Common myeloid progenitor, CD34-positive (primary cell): Measurements from ENCODE around the gene LHX2.

Source experiments
- CTCF ChIA-PET: fragments of 350-600 bp; sonication (Branson Sonifier 250); formaldehyde crosslinking; loops from one replicate; lab custom pipeline; 2021; ENCODE audit warnings: antibody characterized with exemption; lab: Charles Lee
- POLR2A ChIA-PET: fragments of 350-600 bp; sonication (Branson Sonifier 250); formaldehyde crosslinking; loops from one replicate; lab custom pipeline; 2021; ENCODE audit warnings: antibody characterized with exemption; lab: Charles Lee
- DNase-seq, 3 donors: peaks; one replicate each; pipeline versions ENCODE4 v3.0.0 to v3.0.0-alpha.2; 2013
- H3K27ac ChIP-seq, 2 experiments: 1 replicate in 1 of 2; 2 replicates in 1 of 2; pipeline ENCODE4 v1.7.0; 2013; ENCODE audit warnings: inconsistent platforms in 2 of 2, low read length in 2 of 2, mild to moderate bottlenecking in 2 of 2, low read depth in 1 of 2, moderate library complexity in 1 of 2; ENCODE audit not compliant: severe bottlenecking in 2 of 2, insufficient read depth in 1 of 2, poor library complexity in 1 of 2
- H3K27me3 ChIP-seq, 5 experiments: replicated peaks in 2 of 5; 1 replicate in 3 of 5; 2 replicates in 2 of 5; pipeline versions ENCODE4 v1.6.1 to v1.7.0; 2013; ENCODE audit warnings: low read length in 4 of 5, mild to moderate bottlenecking in 2 of 5, moderate library complexity in 2 of 5, inconsistent platforms in 1 of 5; ENCODE audit not compliant: insufficient read depth in 5 of 5, control insufficient read depth in 4 of 5
- H3K36me3 ChIP-seq, 4 experiments: 1 replicate in 2 of 4; 2 replicates in 2 of 4; pipeline versions ENCODE4 v1.6.1 to v1.7.0; 2013; ENCODE audit warnings: low read length in 3 of 4, control low read depth in 1 of 4, mild to moderate bottlenecking in 1 of 4; ENCODE audit not compliant: control insufficient read depth in 4 of 4, insufficient read depth in 4 of 4
- H3K4me1 ChIP-seq, 4 experiments: 1 replicate in 3 of 4; 2 replicates in 1 of 4; pipeline versions ENCODE4 v1.6.1 to v1.7.1; 2013; ENCODE audit warnings: low read length in 3 of 4, mild to moderate bottlenecking in 3 of 4, control low read depth in 1 of 4, inconsistent platforms in 1 of 4, moderate library complexity in 1 of 4; ENCODE audit not compliant: control insufficient read depth in 4 of 4, insufficient read depth in 4 of 4; ENCODE audit errors: control extremely low read depth in 1 of 4
- H3K4me3 ChIP-seq, 7 experiments: 1 replicate in 4 of 7; 2 replicates in 3 of 7; pipeline versions ENCODE4 v1.5.1 to v1.7.0; 2013; ENCODE audit warnings: mild to moderate bottlenecking in 7 of 7, low read length in 6 of 7, moderate library complexity in 6 of 7, inconsistent platforms in 2 of 7, low read depth in 2 of 7, control low read depth in 1 of 7; ENCODE audit not compliant: insufficient read depth in 4 of 7, control insufficient read depth in 1 of 7; ENCODE audit errors: extremely low read depth in 1 of 7
- H3K9me3 ChIP-seq, 5 experiments: 1 replicate in 4 of 5; 2 replicates in 1 of 5; pipeline versions ENCODE4 v1.6.1 to v1.7.1; 2013; ENCODE audit warnings: low read length in 4 of 5, mild to moderate bottlenecking in 2 of 5, inconsistent platforms in 1 of 5, low read depth in 1 of 5, moderate library complexity in 1 of 5; ENCODE audit not compliant: control insufficient read depth in 4 of 5, insufficient read depth in 2 of 5; ENCODE audit errors: control extremely low read depth in 1 of 5
- WGBS: methylation state at CpG from one replicate; pipeline ENCODE4 v1.1.5; 2013; ENCODE audit not compliant: insufficient coverage; 5-methylcytosine and 5-hydroxymethylcytosine counted together

LHX2 gene

DNA sequence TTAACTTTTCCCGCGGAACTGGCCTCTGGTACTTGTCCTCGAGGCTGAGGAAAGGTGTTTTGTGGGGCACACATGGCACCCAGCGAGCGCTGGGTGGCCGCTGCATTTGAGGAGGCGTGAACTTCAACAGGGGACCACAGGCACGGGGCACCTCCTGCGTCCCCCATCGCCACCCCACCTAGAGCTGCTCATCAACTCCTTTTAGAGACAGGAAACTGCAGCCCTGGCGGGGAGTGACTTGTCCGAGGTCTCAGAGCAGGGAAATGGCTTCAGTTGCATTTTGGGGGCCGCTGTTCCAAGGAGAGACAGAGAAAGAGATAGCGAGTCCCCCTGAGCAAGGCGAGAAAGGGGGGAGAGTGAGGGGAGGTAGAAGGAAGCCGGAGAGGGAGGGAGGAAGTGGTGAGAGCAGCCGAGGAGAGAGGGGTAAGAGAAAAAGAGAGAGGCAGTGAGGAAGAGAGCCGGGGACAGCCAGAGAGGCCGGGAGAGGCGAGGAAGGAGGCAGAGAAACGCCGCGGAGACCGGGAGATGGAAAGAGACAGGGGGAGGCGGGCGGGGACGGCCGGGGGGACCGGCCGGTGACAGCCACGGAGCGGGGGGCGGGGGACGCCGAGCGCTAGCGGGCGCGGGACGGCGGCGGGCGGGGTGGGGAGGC is 12.5 kb upstream of the LHX2 start:
- H3K9me3 ChIP-seq = no peaks in the 10 kb centered on the region
- ChIA-PET CTCF (no interaction called here), POLR2A (no interaction called here)
- no peak overlapping the region for H3K27ac ChIP-seq
- peak overlapping the region in 3 of 7 experiments; percentile 20 to 48 (median 32) for H3K4me3 ChIP-seq
- H3K36me3 ChIP-seq = no peaks in the 10 kb centered on the region
- peaks cover 0 to 28% (median 22%) of the 10 kb centered on the region in 4 experiments for H3K4me1 ChIP-seq
- peaks cover 38 to 93% (median 68%) of the 10 kb centered on the region in 5 experiments for H3K27me3 ChIP-seq
- 2% methylated on average over 35 of the region's 43 CpGs for whole genome bisulfite sequencing
- no peak for DNase-seq

DNA sequence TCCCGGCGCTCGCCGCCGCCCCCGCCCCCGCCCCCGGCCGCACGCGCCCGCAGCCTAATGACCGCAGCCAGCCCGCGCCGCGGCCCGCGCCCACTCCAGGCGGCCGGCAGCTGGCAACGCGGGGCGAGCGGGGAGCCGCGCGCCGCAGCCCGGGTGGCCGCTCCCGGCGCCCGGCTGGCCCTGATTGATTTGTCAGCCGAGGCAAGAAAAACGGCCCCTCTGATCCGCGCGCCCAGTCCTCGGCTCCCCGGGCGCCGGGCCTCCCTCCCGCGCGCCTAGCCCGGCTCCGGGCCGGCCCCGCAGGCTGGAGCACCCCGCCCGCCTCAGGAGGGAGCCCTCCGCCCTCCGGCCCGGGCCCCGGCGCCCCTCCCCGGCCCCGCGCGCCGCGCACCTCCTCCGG is 11.9 kb upstream of the LHX2 start:
- no peak overlapping the region for H3K27ac ChIP-seq
- DNase-seq = no peak
- no peaks in the 10 kb centered on the region for H3K36me3 ChIP-seq
- peaks cover 43 to 93% (median 72%) of the 10 kb centered on the region in 5 experiments for H3K27me3 ChIP-seq
- POLR2A ChIA-PET = no interaction called here
- H3K4me1 ChIP-seq = peaks cover 0 to 28% (median 22%) of the 10 kb centered on the region in 4 experiments
- H3K4me3 ChIP-seq = peak overlapping the region in 2 of 7 experiments; percentile 19 to 26
- 0% methylated on average over 23 of the region's 64 CpGs for WGBS
- no peaks in the 10 kb centered on the region for H3K9me3 ChIP-seq
- CTCF ChIA-PET = no interaction called here

DNA sequence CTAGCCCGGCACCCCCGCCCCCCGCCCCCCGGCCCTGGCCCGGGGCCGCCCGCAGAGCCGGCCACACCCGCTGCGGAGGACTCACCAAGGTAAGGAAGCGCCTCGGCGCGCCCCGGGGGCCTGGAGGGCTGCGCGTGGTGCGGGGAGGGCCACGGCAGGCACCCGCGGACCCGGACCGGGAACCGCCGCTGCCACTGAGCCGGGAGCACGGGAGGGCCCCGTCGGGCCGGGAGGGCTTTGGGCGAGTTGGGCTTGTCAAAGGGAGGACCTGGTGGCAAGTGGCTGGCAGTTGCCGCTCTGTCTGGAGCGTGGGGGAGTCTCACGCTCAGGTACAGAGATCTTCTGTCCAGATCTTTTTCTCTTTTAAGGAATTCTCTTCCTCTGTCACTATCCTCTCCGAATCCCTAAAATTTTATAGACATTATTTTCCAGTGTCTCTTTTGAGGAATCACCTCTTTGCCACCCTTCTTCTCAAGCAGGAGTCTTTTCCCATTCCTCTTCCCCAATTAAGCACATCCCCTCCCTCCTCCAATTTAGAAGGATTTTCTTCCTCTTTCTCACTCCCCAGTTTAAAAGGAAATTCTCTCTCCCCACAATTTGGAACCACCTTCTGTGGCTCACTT is 11.3 kb upstream of the LHX2 start:
- H3K9me3 ChIP-seq = no peaks in the 10 kb centered on the region
- H3K4me3 ChIP-seq = no peak overlapping the region

DNA sequence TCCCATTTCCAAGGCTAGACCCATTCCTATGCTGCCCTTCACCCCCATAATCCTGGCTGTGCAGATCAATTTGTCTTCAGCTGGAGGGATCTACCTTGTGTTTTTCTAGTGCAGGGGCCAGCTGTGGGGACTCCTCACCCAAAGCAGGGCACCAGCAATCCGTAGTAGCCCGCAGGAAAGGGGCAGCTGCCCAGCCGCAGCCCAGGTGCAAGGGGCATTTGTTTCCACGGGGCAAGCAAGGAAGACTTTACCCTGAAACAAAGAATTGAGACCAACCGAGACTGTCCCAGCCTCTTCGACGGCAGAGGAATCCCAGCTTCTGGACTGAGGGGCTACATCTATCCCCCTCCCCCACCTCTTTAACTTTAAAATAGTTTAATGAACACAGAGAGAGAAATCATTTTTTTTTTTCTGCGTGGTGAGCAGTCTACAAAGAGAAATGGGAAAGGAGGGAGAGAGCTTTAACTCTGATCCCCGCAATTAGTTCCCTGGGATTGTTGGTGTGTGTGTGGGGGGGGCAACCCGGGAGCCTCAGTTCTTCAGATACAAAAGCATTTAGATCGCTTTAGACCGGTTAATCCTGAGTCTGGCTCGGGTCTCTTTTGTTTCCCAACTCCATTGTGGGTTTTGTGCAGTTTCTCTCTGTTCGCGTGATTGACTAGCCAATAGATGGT is 10.6 kb upstream of the LHX2 start:
- CTCF ChIA-PET = interaction anchor here (1.1 kb wide), 1 partner anchor 13 kb away, joined by 5 read pairs; no protein-coding TSS in a partner anchor

More for the DNA sequence above, 11.3 kb upstream of the LHX2 start:
- Histone ChIP-seq H3K27me3 (peaks cover 49 to 93% (median 78%) of the 10 kb centered on the region in 5 experiments), H3K27ac (no peak overlapping the region), H3K36me3 (no peaks in the 10 kb centered on the region), H3K4me1 (peaks cover 0 to 28% (median 22%) of the 10 kb centered on the region in 4 experiments)
- WGBS = 3% methylated on average over 24 of the region's 35 CpGs
- DNase-seq = no peak
- POLR2A ChIA-PET = no interaction called here
- CTCF ChIA-PET = no interaction called here

DNA sequence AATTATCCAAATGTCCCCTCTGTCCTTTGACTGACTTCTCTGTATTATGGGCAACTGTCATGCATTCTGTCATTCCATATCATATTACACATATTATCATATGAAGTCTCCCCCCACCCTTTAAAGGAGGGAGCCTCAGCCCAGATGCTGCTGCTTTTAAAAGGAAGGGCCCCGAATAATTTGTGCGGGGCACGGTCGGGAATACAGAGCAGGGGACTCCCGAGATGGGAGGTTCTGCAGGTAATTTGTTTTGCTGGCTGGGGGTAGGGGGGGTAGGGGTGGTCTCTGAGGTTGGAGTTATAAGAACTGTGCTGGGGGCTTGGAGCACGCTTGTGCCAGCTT is 10.1 kb upstream of the LHX2 start:
- ChIA-PET CTCF (interaction anchor here (1.1 kb wide), 1 partner anchor 13 kb away, joined by 5 read pairs; no protein-coding TSS in a partner anchor), POLR2A (no interaction called here)
- WGBS = 5% methylated on average over 4 of the region's 6 CpGs
- peaks cover 0 to 28% (median 22%) of the 10 kb centered on the region in 4 experiments for H3K4me1 ChIP-seq
- H3K4me3 ChIP-seq = no peak overlapping the region
- H3K27me3 ChIP-seq = peaks cover 51 to 93% (median 78%) of the 10 kb centered on the region in 5 experiments
- no peak overlapping the region for H3K27ac ChIP-seq
- no peaks in the 10 kb centered on the region for H3K9me3 ChIP-seq
- DNase-seq = no peak
- no peaks in the 10 kb centered on the region for H3K36me3 ChIP-seq

More for the DNA sequence above, 10.6 kb upstream of the LHX2 start:
- WGBS = 4% methylated on average over 13 of the region's 15 CpGs
- H3K27me3 ChIP-seq = peaks cover 51 to 93% (median 80%) of the 10 kb centered on the region in 5 experiments
- H3K27ac ChIP-seq = no peak overlapping the region
- no peak overlapping the region for H3K4me3 ChIP-seq
- DNase-seq = no peak
- no peaks in the 10 kb centered on the region for H3K36me3 ChIP-seq
- no peaks in the 10 kb centered on the region for H3K9me3 ChIP-seq
- H3K4me1 ChIP-seq = peaks cover 0 to 28% (median 22%) of the 10 kb centered on the region in 4 experiments
- POLR2A ChIA-PET = no interaction called here

DNA sequence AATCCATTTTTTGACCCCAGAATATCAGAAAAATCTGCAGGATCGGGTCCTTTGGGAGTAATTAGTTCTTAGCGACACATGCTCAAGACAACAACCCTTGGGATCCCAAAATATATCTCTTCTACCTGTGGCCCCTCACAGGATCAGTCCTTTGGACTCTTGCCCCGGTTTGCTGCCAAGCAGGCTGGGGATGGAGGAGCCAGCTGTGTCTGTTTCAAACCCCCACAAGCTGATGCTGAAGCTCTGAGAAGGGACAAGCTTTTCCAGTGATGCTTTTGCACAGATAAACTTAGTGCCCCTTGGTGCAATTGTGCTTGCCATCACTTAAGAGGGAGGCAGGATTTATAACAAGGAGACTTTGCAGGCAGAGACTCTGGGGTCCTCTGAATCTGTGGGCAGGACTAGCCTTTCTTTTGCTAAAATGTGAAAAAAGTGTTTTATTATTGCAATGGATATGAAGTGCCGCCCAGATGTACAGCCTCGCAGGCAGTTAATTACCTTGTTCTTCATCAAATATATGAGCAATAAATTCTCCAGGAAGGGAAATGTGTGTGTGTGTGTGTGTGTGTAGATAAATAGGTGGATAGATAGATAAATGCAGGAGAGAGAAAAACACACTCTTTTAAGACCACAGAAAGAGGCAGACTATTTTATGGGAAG is 9.6 kb upstream of the LHX2 start:
- POLR2A ChIA-PET = interaction anchor here (0.6 kb wide), 1 partner anchor 567 kb away, joined by 3 read pairs; no protein-coding TSS in a partner anchor
- peaks cover 0 to 23% (median 18%) of the 10 kb centered on the region in 4 experiments for H3K4me1 ChIP-seq
- no peaks in the 10 kb centered on the region for H3K36me3 ChIP-seq
- no peak for DNase-seq
- CTCF ChIA-PET = interaction anchor here (1.1 kb wide), 1 partner anchor 12 kb away, joined by 5 read pairs; no protein-coding TSS in a partner anchor
- peaks cover 53 to 93% (median 78%) of the 10 kb centered on the region in 5 experiments for H3K27me3 ChIP-seq
- 11% methylated on average over 3 of the region's 5 CpGs for WGBS
- H3K4me3 ChIP-seq = no peak overlapping the region
- H3K9me3 ChIP-seq = no peaks in the 10 kb centered on the region
- no peak overlapping the region for H3K27ac ChIP-seq
